HFF-Myc (cell line): ENCODE measurements around the gene CERK.
A peak's percentile ranks its signal among the peaks of the same experiment; 100 is the strongest.

Source experiments
- DNase-seq: peaks from one replicate; pipeline ENCODE4 v3.0.0-alpha.2; 2011; ENCODE audit warnings: low read depth; ENCODE audit errors: extremely low read depth
- H3K4me3 ChIP-seq: replicated peaks from 2 replicates; pipeline ENCODE4 v1.5.1; 2011; ENCODE audit warnings: low read depth, mild to moderate bottlenecking, control low read depth, low read length
- TF ChIP-seq, protein P1 (sequence below): IDR thresholded peaks from 2 replicates; pipeline ENCODE4 v1.5.1; 2012; ENCODE audit warnings: mild to moderate bottlenecking, low read depth, low read length, control low read depth; ENCODE audit errors: missing control alignments

CERK gene

DNA sequence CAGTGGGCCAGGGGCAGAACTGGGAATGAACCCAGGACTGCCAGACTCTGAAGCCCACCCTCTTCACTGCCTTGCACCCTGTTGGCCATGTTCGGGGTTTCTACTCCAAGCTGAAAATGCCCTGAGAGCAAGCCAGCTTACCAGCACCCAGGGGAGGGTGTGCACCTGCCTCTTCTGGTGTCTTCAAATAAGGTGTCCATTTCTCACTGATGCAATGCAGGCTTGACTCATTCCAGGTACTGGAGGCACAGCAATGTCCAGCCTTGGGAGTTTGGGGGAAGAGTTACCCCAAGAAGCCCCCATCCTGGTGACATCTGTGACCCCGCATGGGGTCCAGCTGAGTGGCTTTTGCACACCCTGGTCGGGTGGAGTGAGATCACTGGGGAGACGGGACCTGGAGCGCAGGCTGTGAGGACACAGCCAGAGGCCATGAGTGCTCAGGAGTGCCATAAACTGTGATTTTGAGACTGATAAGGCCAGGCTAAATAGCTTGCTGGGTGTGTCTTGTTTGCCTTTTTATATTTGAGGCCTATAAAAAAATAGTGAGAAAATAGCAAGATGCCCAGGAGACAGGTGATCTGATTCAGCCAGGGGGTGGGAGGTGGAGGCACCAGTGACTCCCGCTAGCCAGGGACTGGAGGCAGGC, 4.6 kb upstream of the CERK start:
- TF ChIP-seq, protein P1, sequence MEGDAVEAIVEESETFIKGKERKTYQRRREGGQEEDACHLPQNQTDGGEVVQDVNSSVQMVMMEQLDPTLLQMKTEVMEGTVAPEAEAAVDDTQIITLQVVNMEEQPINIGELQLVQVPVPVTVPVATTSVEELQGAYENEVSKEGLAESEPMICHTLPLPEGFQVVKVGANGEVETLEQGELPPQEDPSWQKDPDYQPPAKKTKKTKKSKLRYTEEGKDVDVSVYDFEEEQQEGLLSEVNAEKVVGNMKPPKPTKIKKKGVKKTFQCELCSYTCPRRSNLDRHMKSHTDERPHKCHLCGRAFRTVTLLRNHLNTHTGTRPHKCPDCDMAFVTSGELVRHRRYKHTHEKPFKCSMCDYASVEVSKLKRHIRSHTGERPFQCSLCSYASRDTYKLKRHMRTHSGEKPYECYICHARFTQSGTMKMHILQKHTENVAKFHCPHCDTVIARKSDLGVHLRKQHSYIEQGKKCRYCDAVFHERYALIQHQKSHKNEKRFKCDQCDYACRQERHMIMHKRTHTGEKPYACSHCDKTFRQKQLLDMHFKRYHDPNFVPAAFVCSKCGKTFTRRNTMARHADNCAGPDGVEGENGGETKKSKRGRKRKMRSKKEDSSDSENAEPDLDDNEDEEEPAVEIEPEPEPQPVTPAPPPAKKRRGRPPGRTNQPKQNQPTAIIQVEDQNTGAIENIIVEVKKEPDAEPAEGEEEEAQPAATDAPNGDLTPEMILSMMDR: no peak
- DNase-seq: no peak
- H3K4me3 ChIP-seq: no peak overlapping the region

DNA sequence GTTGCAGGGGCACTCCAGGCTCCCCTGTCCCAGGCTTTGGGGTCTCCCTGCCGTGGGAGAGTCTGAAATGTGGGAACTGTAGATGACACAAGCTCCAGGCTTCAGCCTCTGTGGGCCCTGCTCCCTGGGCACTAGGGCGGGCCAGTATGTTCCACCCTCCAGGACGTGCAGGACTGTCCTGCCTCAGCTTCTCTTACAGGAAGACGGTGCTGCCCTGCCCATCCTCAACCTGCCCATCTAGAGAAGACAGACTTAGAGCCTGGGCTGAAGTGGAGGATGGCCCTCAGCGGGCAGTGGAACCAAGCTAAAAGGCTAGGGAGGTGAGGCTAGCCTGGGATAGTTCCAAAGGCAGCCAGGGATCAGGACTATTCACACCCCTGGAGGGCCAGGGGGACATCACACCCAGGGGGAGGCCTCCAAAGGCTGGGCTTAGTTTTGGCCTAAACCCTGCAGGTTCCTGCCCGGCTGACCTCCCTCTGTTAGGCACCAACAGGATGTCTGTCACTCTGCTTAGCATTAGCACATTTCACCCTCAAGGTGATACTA, 4.0 kb upstream of the CERK start:
- DNase-seq: no peak
- no peak overlapping the region for H3K4me3 ChIP-seq
- TF ChIP-seq, protein P1: no peak

DNA sequence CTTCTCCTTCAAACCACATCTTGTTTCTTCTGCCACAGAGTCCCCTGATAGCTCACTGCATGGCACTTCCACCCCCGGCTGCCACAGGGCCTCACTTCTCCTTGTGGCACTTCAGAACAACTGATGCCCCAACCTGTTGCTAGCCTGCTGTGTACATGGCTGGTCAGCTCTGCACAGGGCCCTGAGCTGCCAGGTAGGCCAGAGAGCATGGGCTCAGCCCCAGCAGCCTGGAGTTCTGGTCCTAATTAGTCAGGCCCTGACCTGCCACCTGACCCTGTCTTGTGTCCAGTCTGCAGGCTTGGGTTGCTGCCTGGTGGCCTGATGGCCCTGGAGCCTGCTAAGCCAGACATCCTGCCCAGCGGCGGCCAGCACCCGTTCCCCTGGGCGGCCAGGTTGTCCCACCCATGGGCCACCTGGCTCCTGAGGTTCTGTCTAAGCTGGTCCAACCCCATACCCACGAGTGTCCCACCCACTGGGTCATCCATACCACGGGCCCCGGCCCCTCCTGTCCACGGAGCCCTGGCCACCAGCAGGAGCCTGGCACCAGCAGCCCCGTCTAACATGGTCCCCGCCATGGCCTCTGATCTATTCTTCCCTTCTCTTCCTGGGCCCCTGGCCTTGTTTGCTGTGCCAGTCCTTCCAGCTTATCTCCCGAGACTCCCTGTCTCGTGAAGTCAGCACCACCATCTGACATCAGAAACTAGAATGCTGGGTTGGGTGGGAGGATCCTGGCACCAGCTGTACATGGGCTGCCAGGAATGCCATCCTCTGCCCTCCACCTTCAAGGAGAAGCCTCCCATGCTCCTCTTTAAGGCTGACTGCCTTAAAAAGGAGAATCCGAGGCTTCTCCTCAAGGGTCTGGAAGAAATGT, 3.1 kb upstream of the CERK start:
- no peak for DNase-seq
- no peak overlapping the region for H3K4me3 ChIP-seq
- TF ChIP-seq, protein P1: no peak

DNA sequence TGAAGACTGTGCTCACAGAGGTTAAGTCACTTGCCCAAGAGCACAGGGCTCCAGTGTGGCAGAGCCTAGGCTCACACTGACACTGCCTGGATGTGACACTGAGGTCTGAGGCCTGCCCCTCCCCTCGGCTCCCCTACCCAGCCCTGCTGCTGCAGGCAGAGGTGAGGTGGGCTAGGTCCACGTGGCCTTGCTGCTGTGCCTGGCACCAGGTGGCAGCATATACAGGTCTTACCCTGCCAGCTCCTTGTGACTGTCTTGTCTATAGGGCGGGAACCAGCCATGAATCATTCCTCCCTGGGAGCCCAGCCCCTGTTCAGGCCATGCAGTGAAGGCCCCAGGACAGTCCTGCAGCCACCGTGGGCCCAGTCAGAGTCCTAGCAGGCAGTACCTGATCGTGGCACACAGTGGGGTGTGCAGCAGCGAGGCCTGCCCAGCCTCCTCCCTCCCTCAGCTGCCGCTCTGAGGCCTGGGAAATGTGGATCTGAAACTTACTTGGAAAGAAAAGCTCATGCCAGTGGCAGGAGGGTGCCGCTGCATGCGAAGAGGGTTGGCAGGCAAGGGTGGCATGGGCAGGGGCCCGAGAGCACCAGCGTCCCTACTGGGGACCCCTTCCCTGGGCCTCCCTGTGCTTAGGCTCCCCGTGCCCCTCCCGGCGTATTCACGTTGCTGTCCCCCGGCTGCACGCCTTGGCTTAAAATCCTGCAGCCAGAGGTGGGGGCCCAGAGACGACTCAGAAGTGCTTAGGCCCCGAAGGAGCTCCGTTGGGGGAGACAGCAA, 1.2 kb upstream of the CERK start:
- no peak for DNase-seq
- TF ChIP-seq, protein P1: no peak
- peak overlapping the region; percentile 72 for H3K4me3 ChIP-seq

DNA sequence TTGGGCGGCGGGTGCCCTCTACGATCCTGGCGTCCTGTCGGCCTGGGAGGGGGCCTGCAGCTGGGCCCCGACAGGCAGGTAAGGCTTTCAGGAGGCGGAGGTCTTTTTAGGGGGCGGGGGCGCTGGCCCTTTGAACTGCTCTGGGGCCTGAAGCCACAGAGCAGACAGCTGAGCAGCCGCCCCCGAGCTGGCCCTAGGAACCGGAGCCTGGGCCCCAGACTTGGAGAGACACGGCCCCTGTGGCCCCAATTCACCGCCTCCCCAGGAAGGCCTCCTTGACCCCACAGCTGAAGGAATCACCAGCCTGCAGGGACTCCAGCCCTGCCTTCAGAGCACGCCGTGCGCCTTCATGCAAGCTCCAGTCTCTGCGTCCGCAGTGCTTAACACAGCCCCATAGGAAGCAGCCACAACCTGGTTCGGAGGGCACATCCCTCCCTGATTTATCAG, 618 bp upstream of the CERK start:
- peak overlapping the region; percentile 72 for H3K4me3 ChIP-seq
- DNase-seq: no peak
- TF ChIP-seq, protein P1: no peak
